Parathyroid adenoma (tissue), 2 donors: ENCODE measurements around the gene LHPP.

ENCODE experiments used
- H2AFZ ChIP-seq: fragments of 300-600 bp; sonication (generic); one replicate; pipeline ENCODE4 v1.7.0; 2017; ENCODE audit warnings: antibody characterized with exemption, mild to moderate bottlenecking
- H3K27ac ChIP-seq: fragments of 300-600 bp; sonication (generic); one replicate; pipeline ENCODE4 v1.7.0; 2017
- H3K27me3 ChIP-seq: fragments of 300-600 bp; sonication (generic); one replicate; pipeline ENCODE4 v1.7.0; 2017; ENCODE audit warnings: low read length; ENCODE audit not compliant: control insufficient read depth, insufficient read depth
- H3K36me3 ChIP-seq: fragments of 300-600 bp; sonication (generic); one replicate; pipeline ENCODE4 v1.7.0; 2017; ENCODE audit warnings: low read length; ENCODE audit not compliant: control insufficient read depth, insufficient read depth
- H3K4me1 ChIP-seq: fragments of 300-600 bp; sonication (generic); one replicate; pipeline ENCODE4 v1.7.0; 2017; ENCODE audit warnings: control low read depth
- H3K4me2 ChIP-seq: fragments of 300-600 bp; sonication (generic); one replicate; pipeline ENCODE4 v1.7.0; 2017; ENCODE audit warnings: low read length
- H3K4me3 ChIP-seq: fragments of 300-600 bp; sonication (generic); one replicate; pipeline ENCODE4 v1.7.0; 2017; ENCODE audit warnings: low read depth, low read length
- H3K79me2 ChIP-seq: fragments of 300-600 bp; sonication (generic); one replicate; pipeline ENCODE4 v1.7.0; 2017; ENCODE audit warnings: control low read depth
- H3K9ac ChIP-seq: fragments of 300-600 bp; sonication (generic); one replicate; pipeline ENCODE4 v1.7.0; 2017; ENCODE audit warnings: mild to moderate bottlenecking
- H3K9me3 ChIP-seq: fragments of 300-600 bp; sonication (generic); one replicate; pipeline ENCODE4 v1.7.0; 2017; ENCODE audit warnings: low read length; ENCODE audit not compliant: control insufficient read depth
- CTCF ChIP-seq: fragments of 300-600 bp; sonication (generic); IDR thresholded peaks from one replicate; pipeline ENCODE4 v1.7.0; 2017; ENCODE audit warnings: antibody characterized with exemption, mild to moderate bottlenecking
- donor health status: primary hyperparathyroidism.

The LHPP gene

GRCh38 chr10:124467165-124467564 lies 5.5 kb downstream of the LHPP start:
- H2AFZ ChIP-seq, result no peak overlapping the region
- no peaks in the 10 kb centered on the region for H3K4me1 ChIP-seq
- H3K4me3 ChIP-seq, result no peak overlapping the region
- H3K36me3 ChIP-seq, result no peaks in the 10 kb centered on the region
- H3K27me3 ChIP-seq, result no peaks in the 10 kb centered on the region
- H3K9me3 ChIP-seq, result no peaks in the 10 kb centered on the region
- no peak for TF ChIP-seq CTCF
- H3K4me2 ChIP-seq, result no peak overlapping the region
- no peak overlapping the region for H3K9ac ChIP-seq
- H3K27ac ChIP-seq, result no peak overlapping the region
- no peaks in the 10 kb centered on the region for H3K79me2 ChIP-seq

- H3K27ac ChIP-seq, result no peak overlapping the region
These were observed 7.0 kb downstream of the LHPP start for GRCh38 chr10:124468624-124469023.

GRCh38 chr10:124469956-124470484 lies 8.4 kb downstream of the LHPP start:
- Histone ChIP-seq H3K27me3 (no peaks in the 10 kb centered on the region), H2AFZ (no peak overlapping the region), H3K4me1 (no peaks in the 10 kb centered on the region), H3K27ac (no peak overlapping the region), H3K79me2 (no peaks in the 10 kb centered on the region), H3K4me2 (no peak overlapping the region), H3K9me3 (no peaks in the 10 kb centered on the region), H3K36me3 (no peaks in the 10 kb centered on the region), H3K4me3 (no peak overlapping the region), H3K9ac (no peak overlapping the region)
- TF ChIP-seq CTCF, result no peak

More at GRCh38 chr10:124468624-124469023, 7.0 kb downstream of the LHPP start:
- no peaks in the 10 kb centered on the region for H3K36me3 ChIP-seq
- no peaks in the 10 kb centered on the region for H3K27me3 ChIP-seq
- H3K4me1 ChIP-seq, result no peaks in the 10 kb centered on the region
- no peak overlapping the region for H2AFZ ChIP-seq
- H3K4me3 ChIP-seq, result no peak overlapping the region
- H3K4me2 ChIP-seq, result no peak overlapping the region
- no peak overlapping the region for H3K9ac ChIP-seq
- H3K79me2 ChIP-seq, result no peaks in the 10 kb centered on the region
- no peaks in the 10 kb centered on the region for H3K9me3 ChIP-seq
- no peak for TF ChIP-seq CTCF

- Histone ChIP-seq H3K27me3 (no peaks in the 10 kb centered on the region), H2AFZ (no peak overlapping the region), H3K4me1 (no peaks in the 10 kb centered on the region), H3K9ac (no peak overlapping the region), H3K4me3 (no peak overlapping the region), H3K4me2 (no peak overlapping the region), H3K79me2 (no peaks in the 10 kb centered on the region), H3K36me3 (no peaks in the 10 kb centered on the region), H3K27ac (no peak overlapping the region), H3K9me3 (no peaks in the 10 kb centered on the region)
- no peak for TF ChIP-seq CTCF
These were observed 9.2 kb downstream of the LHPP start for GRCh38 chr10:124470544-124471434.
